LNCaP clone FGC (cell line): ENCODE results near the gene ACCSL.
A peak's percentile ranks its signal among the peaks of the same experiment; 100 is the strongest.

Experiments used
- DNase-seq: peaks from one replicate; pipeline ENCODE4 v3.0.0-alpha.2; 2011; ENCODE audit warnings: low read depth
- H3K4me3 ChIP-seq: 2 replicates; pipeline ENCODE4 v1.5.1; 2011; ENCODE audit warnings: mild to moderate bottlenecking, low read depth, low read length, control low read depth
- TF ChIP-seq, protein P1 (sequence below): IDR thresholded peaks from 2 replicates; pipeline ENCODE4 v1.5.1; 2012; ENCODE audit warnings: mild to moderate bottlenecking; ENCODE audit not compliant: control insufficient read depth, insufficient read depth; ENCODE audit errors: extremely low read depth

ACCSL gene

GRCh38 chr11:44057340-44057739 lies 9.6 kb downstream of the ACCSL start:
- TF ChIP-seq, protein P1, sequence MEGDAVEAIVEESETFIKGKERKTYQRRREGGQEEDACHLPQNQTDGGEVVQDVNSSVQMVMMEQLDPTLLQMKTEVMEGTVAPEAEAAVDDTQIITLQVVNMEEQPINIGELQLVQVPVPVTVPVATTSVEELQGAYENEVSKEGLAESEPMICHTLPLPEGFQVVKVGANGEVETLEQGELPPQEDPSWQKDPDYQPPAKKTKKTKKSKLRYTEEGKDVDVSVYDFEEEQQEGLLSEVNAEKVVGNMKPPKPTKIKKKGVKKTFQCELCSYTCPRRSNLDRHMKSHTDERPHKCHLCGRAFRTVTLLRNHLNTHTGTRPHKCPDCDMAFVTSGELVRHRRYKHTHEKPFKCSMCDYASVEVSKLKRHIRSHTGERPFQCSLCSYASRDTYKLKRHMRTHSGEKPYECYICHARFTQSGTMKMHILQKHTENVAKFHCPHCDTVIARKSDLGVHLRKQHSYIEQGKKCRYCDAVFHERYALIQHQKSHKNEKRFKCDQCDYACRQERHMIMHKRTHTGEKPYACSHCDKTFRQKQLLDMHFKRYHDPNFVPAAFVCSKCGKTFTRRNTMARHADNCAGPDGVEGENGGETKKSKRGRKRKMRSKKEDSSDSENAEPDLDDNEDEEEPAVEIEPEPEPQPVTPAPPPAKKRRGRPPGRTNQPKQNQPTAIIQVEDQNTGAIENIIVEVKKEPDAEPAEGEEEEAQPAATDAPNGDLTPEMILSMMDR: no peak
- DNase-seq: no peak

GRCh38 chr11:44058275-44058674 lies 10.5 kb downstream of the ACCSL start:
- DNase-seq: no peak
- H3K4me3 ChIP-seq: no peak overlapping the region
- TF ChIP-seq, protein P1: no peak

More at GRCh38 chr11:44057340-44057739, 9.6 kb downstream of the ACCSL start:
- H3K4me3 ChIP-seq: no peak overlapping the region

DNA sequence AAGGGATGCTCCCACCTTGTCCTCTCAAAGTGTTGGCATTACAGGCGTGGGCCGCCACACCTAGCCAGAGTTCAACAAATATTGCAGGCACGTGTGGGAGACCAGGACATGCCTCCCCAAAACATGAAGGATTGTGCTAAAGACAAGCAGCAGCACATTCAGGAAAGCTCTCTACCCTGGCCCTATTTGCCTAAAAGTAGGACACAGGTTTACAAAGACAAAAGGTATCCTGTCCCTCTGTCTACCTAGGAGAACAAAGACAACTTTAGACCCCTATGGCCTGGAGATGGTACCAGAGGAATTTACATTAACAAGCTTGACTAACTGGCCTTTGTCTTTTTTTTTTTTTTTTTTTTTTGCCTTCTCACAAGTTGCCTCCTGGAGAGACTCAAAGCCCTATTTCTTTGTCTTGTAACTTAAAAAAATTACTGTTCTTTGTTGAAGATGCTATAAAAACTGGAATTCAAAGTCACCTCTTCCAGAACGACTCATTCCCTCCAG lies 17.4 kb downstream of the ACCSL start:
- no peak overlapping the region for H3K4me3 ChIP-seq
- TF ChIP-seq, protein P1: no peak
- DNase-seq: no peak

DNA sequence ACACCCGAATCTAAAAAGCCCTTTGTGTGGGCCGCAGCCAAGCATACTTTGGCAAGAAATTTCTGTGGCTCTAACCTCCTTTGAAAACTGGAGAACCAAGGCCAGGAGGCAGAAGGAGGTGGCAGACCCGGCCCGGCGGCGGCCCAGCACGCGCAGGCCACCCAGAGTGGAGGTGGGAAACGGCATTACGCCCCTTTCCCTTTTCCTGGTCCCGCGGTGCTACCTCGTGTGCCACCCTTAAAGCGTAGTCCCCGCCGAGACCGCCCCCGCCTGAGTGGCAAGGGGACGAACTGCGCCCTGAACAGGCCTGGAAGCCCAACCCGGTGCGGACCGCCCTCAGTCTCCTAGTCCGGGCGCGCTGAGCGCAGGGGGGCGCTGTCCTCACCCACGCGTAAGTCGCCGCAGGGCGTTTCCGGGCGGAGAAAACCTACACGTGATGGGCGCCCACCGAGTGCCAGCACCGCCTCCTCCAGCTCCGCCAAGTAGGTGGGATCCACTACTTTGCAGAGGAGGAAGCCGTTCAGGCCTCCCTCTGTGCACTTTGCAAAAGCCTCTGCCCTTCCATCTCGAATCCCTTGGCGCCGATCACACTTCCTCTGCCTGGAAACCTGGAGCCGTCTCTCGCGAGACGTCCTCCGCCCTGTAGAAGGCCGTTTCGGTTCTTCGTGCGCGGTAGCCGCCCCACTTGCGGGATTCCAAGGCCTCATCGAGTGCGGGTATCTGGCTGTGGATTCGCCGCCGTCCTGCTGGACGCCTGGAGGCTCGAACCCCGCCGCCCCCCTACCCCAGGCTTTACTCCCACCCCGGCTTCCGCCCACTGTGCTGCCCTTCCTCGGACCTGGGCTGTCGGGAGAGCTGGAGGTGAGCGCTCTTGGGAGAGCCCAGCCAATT lies 18.3 kb downstream of the ACCSL start, which contains the start of gene ACCS:
TSS of gene ACCS (plus strand) at position 430 of the 891 bp plus-strand sequence. CDS start 1,358 bp downstream, outside the sequence.
- TF ChIP-seq, protein P1: no peak
- no peak for DNase-seq
- no peak within 1 kb of the TSS for H3K4me3 ChIP-seq

DNA sequence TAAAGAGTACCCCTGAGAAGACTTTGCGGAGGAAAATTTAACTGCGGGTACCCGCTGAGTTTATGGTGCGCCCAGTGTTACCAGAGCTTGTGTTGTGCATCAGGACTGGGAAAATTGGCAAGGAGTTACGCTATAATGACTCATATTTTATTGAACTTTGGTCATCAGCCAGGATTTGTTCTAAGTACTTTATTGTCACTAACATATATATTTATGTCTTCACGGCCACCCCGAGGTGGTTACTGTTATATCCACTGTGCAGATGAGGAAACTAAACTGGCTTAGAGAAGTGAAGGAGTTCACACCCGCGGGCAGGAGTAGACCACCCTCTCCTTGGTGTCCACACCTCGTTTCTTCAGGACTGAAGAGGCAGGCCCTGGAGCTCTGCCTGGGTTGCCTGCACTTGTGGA lies 19.0 kb downstream of the ACCSL start:
- TF ChIP-seq, protein P1: no peak
- DNase-seq: peak; percentile 33
- H3K4me3 ChIP-seq: no peak overlapping the region

DNA sequence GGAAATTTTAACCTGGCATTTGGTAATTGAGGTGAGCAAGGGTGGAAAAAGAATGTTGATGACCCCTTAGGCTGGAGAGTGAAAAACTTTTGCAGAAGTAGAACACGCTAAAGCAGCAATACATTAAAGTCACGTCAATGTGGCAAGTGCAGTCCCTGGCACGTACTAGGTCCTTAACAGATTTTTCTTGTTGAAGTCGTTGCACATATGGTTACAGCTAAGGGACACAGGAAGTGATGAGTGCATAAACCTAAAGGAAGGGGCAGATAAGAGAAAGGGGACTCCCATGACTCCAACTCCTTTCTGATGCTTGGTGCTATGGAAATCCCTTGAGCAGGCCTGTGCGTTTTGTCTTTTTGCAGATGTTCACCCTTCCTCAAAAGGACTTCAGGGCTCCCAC lies 19.5 kb downstream of the ACCSL start:
- no peak overlapping the region for H3K4me3 ChIP-seq

More for the DNA sequence above, 19.5 kb downstream of the ACCSL start:
- TF ChIP-seq, protein P1: no peak
- DNase-seq: no peak
